NCI-H2081 (cell line): Measurements from ENCODE around the gene PLAU.
"Not testable (repeated sequence)": the region's sequence is repeated elsewhere in the genome, so short reads cannot be mapped to it uniquely, and the experiment has no call there.

Experiments
- DNase-seq, 2 experiments: peaks; one replicate each; lab custom pipeline; 2025; lab: John Stamatoyannopoulos, UW

Gene PLAU

GRCh38 chr10:73876971-73877370, 34.0 kb upstream of the PLAU start:
- DNase-seq, result no peak

- no peak for DNase-seq
Observed at GRCh38 chr10:73877533-73878160, 33.3 kb upstream of the PLAU start.

- DNase-seq, result no peak
Observed at GRCh38 chr10:73878365-73878764, 32.6 kb upstream of the PLAU start.

GRCh38 chr10:73879296-73880173, 31.4 kb upstream of the PLAU start:
- DNase-seq, result peak; percentile 19 to 20

- no peak for DNase-seq
Observed at GRCh38 chr10:73881221-73881919, 29.6 kb upstream of the PLAU start.

- DNase-seq, result no peak
Observed at GRCh38 chr10:73884017-73884416, 26.9 kb upstream of the PLAU start.

- DNase-seq, result peak; percentile 39 to 57
Observed at GRCh38 chr10:73886085-73886529, 24.8 kb upstream of the PLAU start.

GRCh38 chr10:73886661-73887293, 24.2 kb upstream of the PLAU start:
- DNase-seq, result no peak

GRCh38 chr10:73887294-73888039, 23.5 kb upstream of the PLAU start:
- DNase-seq, result peak in 1 of 2 experiments; percentile 32

- no peak for DNase-seq
Observed at GRCh38 chr10:73888514-73888913, 22.4 kb upstream of the PLAU start.

GRCh38 chr10:73889014-73889413, 21.9 kb upstream of the PLAU start:
- DNase-seq, result no peak

- not testable (repeated sequence) for DNase-seq
Observed at GRCh38 chr10:73889416-73889815, 21.5 kb upstream of the PLAU start.

- DNase-seq, result no peak
Observed at GRCh38 chr10:73890261-73890660, 20.7 kb upstream of the PLAU start.

GRCh38 chr10:73890830-73891229, 20.1 kb upstream of the PLAU start:
- DNase-seq, result not testable (repeated sequence)

GRCh38 chr10:73891540-73891939, 19.4 kb upstream of the PLAU start:
- no peak for DNase-seq

GRCh38 chr10:73892310-73893030, 18.5 kb upstream of the PLAU start:
- no peak for DNase-seq

- DNase-seq, result no peak
Observed at GRCh38 chr10:73893426-73893825, 17.5 kb upstream of the PLAU start.

- DNase-seq, result no peak
Observed at GRCh38 chr10:73894245-73894971, 16.5 kb upstream of the PLAU start.

GRCh38 chr10:73895381-73895780, 15.6 kb upstream of the PLAU start:
- DNase-seq, result not testable (repeated sequence)

- DNase-seq, result no peak
Observed at GRCh38 chr10:73897693-73898092, 13.2 kb upstream of the PLAU start.
